ENCODE results near the gene SAMSN1. TPM values are rescaled to one million over a fixed set of nuclear protein-coding genes. Genes with fewer than 3 reads are reported as not detected.

The SAMSN1 gene
- total and polyA plus RNA-seq, 9 of the 15 experiments (the other 6 are each of a cell fraction or from before 2014, with no cell fraction given): 101 to 223 (median 159) TPM

DNA sequence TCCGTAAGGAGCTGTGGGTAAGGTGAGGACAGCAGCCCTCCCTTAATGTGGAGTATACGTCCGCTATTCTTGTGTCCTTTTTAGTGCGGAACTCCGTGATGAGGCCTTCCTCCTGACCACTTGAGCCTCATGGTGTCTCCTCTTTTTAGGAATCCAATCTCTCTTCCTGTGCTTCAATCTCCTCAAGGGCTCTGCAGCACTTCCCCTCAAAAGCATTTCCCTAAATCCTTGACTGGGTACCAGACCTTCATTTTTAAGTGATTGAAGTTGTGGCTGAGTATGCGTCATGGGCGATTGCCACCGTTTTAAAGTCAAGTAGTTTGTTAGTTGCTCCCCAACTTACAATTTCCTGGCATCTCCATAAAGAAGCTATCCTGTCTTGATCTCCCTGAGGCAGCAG lies 62.8 kb downstream of the SAMSN1 start (continued):
- TF ChIP-seq, protein P1, sequence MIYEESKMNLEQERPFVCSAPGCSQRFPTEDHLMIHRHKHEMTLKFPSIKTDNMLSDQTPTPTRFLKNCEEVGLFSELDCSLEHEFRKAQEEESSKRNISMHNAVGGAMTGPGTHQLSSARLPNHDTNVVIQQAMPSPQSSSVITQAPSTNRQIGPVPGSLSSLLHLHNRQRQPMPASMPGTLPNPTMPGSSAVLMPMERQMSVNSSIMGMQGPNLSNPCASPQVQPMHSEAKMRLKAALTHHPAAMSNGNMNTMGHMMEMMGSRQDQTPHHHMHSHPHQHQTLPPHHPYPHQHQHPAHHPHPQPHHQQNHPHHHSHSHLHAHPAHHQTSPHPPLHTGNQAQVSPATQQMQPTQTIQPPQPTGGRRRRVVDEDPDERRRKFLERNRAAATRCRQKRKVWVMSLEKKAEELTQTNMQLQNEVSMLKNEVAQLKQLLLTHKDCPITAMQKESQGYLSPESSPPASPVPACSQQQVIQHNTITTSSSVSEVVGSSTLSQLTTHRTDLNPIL (CRISPR knock-in tag; IDR thresholded peaks at IDR 0.05): no peak
- TF ChIP-seq MCM2 (IDR thresholded peaks at IDR 0.05; ENCODE audit: low read depth) (no peak), ZNF384 (IDR thresholded peaks at IDR 0.05; ENCODE audit: low read depth, low read length) (no peak), XRCC3 (IDR thresholded peaks at IDR 0.05) (no peak)

DNA sequence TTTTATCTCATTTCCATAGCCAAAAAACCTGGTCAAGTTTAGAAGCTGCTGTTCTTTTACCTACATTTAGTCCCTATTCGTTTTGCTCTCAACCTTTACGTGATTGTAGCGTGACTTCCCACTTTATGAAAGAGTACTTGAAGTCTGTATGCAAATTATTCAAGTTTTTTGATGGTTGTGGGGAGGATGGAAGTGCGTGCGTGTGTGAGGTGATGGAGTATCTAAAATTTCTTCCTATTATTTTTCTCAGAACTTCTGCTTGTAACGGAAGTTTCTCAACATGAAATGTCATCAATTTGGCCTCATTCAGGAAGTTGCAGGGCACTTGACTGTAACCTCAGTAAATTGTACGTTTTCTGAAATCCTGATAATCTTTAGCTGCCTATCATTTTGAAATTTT lies 64.0 kb downstream of the SAMSN1 start:
- H2AFZ ChIP-seq (ENCODE audit: low read depth, low read length): peak overlapping the region; percentile 35
- peak; percentile 17; the same call in 1 of the 2 replicates for TF ChIP-seq ETV1 (tag; conservative IDR thresholded peaks at IDR 0.05; ENCODE audit: low read depth)
- TF ChIP-seq PRPF4 (IDR thresholded peaks at IDR 0.05; ENCODE audit: insufficient read depth, low read depth, low read length, poor library complexity, severe bottlenecking): no peak
- ATAC-seq (no peak), DNase-seq (ENCODE audit: extremely low read depth in 1 of 4, low spot score in 3 of 4) (no peak), FAIRE-seq (no peak)
- H3K36me3 ChIP-seq (ENCODE audit: control insufficient read depth, insufficient read depth, low read length): peaks cover 24% of the 10 kb centered on the region; the same call in 1 of the 3 replicates
- H3K79me2 ChIP-seq (ENCODE audit: control insufficient read depth, insufficient read depth, low read length): no peaks in the 10 kb centered on the region
- 35% methylated on average over 7 of the region's 7 CpGs for WGBS (ENCODE audit: insufficient coverage, low coverage, missing lambda C conversion rate)
- H3K4me3 ChIP-seq: no peak overlapping the region
- intact Hi-C loops (cut with micrococcal nuclease) (no loop called here), in situ Hi-C loops (cut with MboI) (no loop called here)
- BruUV-seq (replicated peaks): no TSS peak
- H3K27ac ChIP-seq (ENCODE audit: extremely low read depth, low read depth, low read length): peak overlapping the region; percentile 11; the same call in 1 of the 3 replicates
- no peak overlapping the region for H3K4me2 ChIP-seq (ENCODE audit: insufficient read depth, low read length)
- no peaks in the 10 kb centered on the region for H3K9me1 ChIP-seq (ENCODE audit: control insufficient read depth, insufficient read depth, low read length)
- peaks cover 0 to 12% of the 10 kb centered on the region in 2 experiments; a peak in 1 of 5 replicates for H3K4me1 ChIP-seq (replicated peaks in 1 of 2; ENCODE audit: control insufficient read depth in 2 of 2, insufficient read depth in 2 of 2, low read length in 2 of 2)
- no peaks in the 10 kb centered on the region for H4K20me1 ChIP-seq (replicated peaks; ENCODE audit: control insufficient read depth, insufficient read depth, low read length)
- POLR2A ChIA-PET: interaction anchor here (0.7 to 1.5 kb wide), 5 partner anchors 14 to 267 kb away, joined by 3 to 4 read pairs (median 3); no protein-coding TSS in a partner anchor
- no peaks in the 10 kb centered on the region for H3K27me3 ChIP-seq (ENCODE audit: control insufficient read depth in 2 of 2, insufficient read depth in 2 of 2, low read length in 2 of 2)
- no peaks in the 10 kb centered on the region for H3K9me3 ChIP-seq (replicated peaks; ENCODE audit: control insufficient read depth, insufficient read depth, low read depth, low read length)
- CTCF ChIA-PET (ENCODE audit: low intra/inter-chr PET ratio): no interaction called here
- no peak overlapping the region; a peak in 1 of 4 replicates for H3K9ac ChIP-seq (ENCODE audit: insufficient read depth in 1 of 2, low read depth in 2 of 2, low read length in 2 of 2)

Measured in K562 (cell line).